HG02852 (cell line): ENCODE measurements around the gene UQCRC1.

Source experiments
- ATAC-seq: cut with Tn5 transposase; IDR thresholded peaks from one replicate; pipeline ENCODE4 v1.9.1; 2021; ENCODE audit warnings: mild to moderate bottlenecking, moderate library complexity; ENCODE audit not compliant: unreplicated experiment

The UQCRC1 gene

DNA sequence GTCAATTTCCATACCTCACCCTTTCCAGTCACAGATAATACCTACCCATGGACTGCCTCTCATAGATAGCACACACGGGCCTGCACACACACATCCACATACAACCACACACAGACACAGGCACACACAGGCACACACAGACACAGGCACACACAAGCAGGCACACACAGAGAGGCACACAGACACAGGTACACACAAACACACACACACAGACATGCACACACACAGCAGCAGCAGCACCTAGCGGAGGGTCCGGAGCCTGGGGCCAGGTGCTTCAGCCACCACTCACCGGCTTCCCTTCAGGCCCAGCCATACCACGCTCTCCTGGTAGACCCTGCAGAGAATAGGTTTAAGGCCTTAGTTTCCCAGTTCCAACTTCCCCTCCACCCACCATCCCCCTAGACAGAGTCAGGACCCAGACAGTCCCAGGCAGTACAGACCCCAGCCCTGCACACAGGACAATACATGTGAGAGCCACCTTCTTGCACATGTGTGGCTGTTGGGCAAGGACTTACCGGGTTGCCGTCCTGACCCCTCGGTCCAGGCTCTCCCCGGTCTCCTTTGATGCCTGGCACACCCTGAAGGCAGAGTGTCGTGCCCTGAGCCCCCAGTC lies 35.4 kb downstream of the UQCRC1 start:
- no peak for ATAC-seq

DNA sequence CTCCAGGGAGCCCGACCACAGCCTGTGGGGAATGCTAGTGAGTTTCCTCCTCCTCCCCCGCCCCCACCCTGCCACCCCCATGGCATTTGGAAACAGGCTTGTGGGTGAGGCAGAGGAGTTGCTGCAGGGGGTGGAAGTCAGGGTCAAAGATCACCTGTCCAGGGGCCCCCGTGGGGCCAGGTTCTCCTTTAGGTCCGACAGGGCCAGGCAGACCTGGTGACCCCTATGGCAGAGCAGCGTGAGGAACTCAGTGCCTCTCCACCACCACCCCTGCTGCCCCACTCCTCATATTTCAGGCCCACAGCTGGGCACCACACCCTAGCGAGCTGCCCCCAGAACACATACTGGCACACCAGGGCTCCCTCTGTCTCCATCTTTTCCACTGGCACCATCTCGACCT lies 36.9 kb downstream of the UQCRC1 start:
- no peak for ATAC-seq

DNA sequence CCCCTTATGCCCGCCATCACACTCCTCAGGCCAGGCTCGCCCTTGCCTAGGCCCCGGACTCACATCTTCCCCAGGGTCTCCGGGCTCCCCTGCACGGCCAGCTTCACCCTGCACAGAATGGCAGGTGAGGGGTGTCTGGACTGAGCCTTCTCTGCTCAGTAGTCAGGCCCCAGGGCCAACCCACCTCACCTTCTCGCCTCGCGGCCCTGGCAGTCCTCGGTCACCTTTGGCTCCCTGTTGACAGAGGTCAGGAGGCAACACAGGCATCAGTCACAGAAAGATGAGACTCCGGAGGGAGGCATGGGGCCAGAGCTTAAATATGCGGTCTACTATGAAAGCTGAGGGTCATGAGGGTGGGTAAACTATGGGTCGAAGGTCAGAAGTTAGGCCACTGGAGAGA lies 37.5 kb downstream of the UQCRC1 start:
- no peak for ATAC-seq

DNA sequence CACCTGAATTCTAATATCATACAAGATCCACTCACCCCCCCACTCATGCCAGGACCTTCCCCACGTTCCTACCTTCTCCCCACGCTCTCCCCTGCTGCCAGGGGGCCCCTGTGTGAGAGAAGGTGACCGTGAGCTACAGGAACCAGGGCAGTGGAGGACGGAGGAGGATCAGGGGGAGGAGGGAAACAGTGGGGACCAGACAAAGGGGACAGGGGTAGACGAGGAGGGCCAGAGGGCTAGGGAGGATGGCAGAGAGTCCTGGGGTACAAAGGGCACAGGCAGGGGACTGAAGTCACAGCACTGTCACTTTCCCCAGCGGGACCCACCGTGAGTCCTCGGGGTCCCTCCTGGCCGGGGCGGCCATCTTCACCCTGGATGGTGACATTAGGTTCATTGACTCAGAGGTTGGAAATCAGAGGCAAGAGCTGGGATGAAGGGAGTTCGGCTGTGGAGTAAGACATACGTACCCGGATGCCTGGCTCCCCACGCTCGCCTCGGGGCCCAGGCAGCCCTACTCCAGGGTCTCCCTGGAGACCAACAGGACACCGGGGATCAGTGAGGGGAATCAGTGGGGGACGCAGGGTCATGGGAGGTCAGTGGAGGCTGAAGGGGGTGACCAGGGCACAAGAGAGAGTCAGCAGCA lies 39.5 kb downstream of the UQCRC1 start:
- no peak for ATAC-seq

DNA sequence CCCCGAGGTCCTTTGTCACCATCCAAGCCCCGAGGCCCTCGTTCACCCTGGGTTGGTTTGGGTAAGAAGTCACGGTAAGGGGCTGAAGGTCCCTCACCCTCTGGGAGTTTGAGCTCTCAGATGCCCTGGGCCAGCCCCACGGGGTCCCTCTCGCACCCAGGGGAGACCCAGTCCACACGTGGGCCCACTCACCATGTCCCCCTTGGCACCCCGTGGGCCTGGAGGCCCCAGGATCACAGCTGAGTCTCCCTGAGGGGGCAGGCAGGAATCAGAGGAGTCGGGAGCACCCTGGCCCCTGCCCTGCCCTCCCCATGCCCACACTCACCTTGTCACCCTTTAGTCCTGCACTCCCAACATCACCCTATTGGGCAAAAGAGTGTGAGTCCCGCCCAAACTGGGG lies 40.0 kb downstream of the UQCRC1 start:
- no peak for ATAC-seq

DNA sequence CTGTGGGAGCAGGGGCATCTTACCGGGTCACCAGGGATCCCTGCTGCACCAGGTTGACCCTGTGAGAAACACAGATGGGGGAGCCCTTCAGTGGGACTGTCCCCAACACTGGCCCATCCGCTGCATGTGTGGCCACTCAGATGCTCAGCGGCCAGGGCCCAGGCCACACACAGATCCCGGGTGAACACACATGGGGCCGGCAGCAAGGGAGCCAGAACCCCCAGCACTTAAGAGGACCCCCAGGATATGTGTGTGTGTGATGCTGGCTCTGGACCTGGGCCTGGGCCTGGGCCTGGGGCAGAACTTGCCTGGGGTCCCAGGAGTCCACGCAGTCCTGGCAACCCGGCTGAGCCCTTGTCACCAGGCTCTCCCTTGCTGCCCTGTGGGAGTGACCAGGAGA lies 41.0 kb downstream of the UQCRC1 start:
- no peak for ATAC-seq

DNA sequence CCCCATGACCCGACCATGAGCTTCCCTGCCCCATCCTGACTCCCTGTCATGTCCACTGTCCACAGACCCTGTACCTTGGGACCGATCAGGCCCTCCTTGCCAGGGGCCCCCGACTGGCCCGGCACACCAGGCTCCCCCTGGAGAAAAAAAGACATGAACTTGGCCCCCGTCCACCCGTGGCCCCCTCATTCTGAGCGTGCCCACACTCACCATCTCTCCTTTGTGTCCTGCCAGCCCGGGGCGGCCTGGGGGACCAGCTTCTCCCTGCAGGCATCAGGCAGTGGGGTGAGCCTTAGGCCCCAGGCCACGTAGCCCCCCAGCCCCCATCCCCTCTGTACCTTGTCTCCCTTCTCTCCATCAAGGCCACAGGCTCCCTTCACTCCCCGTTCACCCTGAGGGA lies 41.9 kb downstream of the UQCRC1 start:
- ATAC-seq = no peak

DNA sequence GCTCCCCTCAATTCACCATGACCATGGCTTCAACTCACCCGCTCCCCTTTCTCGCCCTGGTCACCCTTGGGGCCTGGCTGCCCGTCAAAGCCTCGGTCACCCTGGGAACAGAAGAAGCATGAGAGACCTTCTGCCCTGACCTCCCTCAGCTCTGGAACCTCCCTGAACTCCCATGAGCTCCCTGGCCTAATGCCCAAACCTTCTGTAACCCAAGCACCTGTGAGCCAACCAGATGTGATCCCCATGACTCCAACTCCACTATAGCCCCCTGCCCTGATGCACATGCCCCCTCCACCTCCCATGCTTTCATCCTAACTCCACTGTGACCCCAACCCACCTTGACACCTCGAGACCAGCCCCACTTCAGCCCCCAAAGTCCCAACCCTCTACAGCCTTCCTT lies 42.4 kb downstream of the UQCRC1 start:
- ATAC-seq = no peak

DNA sequence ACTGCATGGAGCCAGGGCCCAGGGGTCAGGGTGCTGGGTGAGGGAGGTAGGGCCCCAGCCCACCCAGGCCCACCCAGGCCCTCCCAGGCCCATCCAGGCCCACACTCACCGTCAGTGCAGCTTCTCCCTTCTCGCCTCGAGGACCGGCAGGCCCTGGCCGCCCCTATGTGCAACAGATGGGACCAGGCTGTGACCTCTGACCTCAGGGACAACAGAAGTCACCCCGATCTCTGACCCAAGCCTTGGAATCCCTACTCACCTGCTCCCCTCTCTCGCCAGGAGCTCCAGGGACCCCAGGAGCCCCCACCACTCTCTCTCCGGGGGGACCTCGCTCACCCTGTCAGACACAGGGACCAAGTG lies 43.1 kb downstream of the UQCRC1 start:
- no peak for ATAC-seq

DNA sequence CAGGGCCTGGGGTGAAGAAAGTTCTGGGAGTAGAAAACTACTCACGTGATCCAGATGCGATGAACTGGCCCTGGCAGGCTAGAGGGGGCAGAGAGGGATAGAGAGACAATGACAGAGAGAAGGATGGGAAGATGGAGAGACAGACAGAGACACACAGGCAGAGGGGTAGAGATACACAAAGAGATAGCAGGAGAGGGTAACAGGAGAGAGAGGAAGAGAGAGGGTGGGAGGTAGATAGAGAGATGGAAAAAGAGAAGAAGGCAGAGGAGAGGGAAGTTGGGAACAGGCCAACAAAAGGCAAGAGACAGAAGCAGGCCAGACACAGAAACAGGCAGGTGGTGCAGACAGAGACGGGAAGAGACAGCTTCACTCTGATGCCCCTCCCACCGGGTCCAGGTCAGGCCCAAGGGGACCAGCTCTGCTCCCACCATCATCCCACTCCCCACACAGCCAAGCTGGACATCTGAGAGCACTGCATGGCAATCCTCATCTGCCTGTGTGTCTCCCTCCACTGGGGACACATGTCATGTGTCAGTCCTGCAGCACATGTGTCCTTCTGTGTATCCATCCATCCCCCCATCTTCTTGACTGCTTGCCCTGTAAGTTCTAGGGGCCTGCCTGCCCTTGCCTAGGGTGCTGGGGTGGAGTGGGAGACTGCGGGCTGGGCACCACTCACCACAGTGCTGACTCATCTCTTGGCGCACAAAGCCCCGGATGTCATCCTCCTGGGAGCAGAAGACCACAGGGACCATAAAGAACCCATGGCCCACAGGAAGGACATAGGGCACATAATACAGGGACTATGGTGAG lies 43.6 kb downstream of the UQCRC1 start:
- no peak for ATAC-seq

DNA sequence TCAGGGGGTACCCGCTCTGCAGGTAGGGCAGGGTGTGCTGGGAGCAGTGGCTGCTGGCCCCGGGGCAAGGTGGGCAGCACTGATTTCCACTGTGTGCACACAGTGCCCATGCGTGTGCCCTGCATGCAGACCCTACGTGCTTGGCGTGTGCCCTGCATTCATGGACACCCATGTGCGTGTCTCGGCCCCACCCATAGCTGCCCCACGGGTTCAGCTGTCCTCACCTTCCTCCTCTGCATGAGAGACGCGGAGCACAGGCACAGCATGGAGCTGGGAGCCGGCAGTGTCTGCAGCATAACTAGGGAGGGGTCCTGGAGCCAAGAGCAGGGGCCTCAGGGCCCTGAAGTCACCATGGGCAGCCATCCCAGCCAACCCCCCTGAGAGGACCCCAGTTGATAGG lies 44.3 kb downstream of the UQCRC1 start:
- ATAC-seq = no peak

DNA sequence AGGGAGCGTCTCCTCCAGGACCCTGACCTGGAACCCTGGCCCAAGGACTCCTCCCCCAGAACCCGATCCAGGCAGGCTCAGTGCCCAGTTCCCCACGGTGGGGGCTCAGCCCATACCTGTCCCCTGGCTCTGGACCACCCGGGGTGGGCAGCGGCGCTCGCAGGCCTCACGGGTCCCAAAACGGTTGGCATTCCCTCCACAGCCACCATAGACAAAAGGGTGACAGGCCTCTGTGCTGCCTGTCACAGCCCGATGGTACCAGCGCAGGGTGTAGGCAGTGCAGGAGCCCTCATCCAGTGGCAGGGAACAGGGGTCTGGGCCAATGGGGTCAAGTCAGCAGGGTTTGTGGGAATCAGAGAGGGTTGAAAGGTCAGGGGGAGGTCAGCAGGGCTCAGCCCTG lies 44.8 kb downstream of the UQCRC1 start:
- ATAC-seq = no peak

DNA sequence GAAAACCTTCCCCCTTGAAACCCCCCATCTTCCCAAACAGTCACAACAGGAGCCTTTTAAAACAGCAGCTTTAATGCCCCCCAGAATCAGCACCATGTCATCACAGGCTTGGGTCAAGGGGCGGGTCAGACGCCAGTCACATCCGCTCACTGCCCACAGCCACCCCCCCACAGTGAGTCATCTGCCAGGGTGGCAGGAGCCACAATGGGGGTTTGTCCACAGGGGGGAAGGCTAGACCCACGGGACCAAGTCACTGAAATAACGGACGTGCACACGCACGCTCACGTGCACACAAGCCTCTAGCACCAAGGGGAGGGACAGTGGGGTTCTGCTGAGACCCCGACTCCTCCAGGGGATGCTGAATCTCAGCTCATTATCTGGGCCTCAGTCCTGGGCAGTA lies 45.4 kb downstream of the UQCRC1 start:
- ATAC-seq = no peak

DNA sequence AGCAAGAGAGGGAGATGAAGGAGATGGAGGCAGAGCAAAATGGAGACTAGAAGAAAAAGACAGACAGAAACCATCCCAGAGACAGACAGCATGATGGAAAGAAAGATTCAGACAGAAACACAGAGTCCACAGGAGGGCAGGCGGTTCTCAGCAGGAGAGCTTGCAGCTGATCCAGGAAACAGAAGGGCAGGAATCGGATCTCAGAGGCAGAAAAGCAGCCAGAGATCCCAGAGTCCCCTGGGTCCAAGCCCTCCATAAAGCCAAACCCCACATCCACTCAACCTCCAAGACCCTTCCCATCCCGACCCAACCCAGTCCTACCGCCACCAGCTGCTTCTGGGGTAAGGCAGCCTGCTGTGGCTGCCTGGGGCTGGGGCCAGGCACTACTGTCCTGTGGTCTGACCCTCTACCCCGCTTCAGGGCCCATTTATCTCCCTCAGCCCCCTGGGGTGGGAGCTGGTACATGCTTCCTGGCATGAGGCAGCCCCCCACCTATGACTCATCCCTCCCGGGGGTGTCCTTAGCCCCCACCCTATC lies 46.0 kb downstream of the UQCRC1 start, which contains the start of gene UCN2:
UCN2 (minus strand) TSS at position 400 of the 537 bp plus-strand sequence. CDS start 657 bp downstream, outside the sequence.
- ATAC-seq = no peak

DNA sequence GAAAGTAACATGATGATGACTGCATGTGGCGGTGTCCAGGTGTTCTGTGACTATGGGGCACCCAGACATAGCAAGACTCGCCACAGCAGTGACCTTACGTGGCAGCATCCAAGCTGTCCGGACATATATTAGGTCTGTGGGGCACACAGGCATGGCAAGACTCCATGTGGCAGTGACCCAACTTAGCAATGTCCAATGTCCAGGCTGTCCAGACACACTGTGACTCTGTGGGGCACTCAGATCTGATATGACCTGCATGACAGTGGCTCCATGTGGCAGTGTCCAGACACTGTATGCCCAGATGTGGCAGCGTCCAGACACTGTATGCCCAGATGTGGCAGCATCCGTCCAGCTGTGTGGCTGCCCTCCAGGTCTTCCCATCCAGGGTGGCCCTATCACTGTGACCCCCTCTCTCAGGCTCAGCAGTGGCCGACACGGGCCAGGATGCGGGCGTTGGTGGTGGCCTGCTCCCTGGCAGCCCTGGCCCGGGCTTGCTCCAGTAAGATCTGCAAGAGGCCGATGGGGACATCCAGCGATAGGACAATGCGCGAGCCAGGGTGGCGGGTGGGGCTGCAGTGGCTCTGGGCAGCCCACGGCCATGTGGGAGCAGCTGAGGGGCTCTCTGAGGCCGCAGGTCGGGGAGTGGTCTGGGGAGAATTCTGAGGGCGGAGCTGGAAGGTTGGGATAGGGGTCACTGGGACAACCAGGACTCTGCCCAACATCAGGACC lies 46.9 kb downstream of the UQCRC1 start:
- ATAC-seq = no peak

DNA sequence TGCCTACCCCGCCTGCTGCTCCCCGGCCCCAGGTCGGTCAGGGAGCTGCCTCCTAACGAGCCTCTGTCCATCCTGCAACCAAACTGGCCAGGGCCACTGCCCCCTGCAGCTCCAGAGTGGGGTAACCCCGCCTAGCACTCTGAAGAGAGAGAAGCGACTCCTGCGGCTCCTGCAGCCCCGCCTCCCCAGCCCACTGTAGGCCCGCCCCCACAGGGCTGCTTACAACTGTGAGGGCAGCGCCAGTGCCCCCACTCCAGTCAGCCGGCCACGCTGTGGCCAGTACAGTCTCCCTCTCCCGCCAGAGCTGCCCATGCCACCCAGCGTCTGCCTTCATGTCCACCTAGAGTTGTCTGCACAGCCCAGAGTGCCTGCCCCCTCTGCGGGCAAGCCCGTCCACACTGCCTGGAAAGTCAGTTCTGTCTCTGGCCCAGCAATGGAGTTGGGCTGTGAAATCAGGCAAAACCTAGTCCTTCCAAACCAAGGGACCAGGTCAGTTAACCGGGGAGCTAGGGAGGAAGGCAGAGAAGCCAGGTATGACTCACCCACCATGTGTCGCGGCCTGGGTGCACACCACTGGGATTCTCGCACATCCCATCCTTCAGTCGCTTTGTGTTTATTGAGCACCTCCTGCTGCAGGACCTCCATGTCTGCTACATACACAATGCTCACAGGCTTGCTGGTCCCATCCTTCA lies 48.3 kb downstream of the UQCRC1 start:
- no peak for ATAC-seq

DNA sequence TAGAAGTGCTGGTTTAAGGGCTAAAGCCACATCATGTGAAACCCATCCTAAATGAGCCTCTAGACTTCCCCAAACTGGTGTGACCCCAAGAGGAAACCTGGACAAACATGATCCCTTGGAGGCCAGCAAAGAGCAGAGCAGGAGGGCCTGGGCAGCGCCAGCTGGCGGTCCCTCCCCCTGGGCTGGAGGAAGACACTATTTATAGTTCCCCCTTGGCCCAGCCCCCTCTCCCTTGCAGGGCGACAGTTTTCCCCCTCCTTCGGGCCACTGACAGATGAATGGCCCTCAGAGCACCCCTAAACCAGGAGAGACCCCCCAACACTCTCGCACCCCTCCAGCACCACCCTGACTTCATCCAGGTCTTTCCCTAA lies 48.8 kb downstream of the UQCRC1 start:
- ATAC-seq = no peak

DNA sequence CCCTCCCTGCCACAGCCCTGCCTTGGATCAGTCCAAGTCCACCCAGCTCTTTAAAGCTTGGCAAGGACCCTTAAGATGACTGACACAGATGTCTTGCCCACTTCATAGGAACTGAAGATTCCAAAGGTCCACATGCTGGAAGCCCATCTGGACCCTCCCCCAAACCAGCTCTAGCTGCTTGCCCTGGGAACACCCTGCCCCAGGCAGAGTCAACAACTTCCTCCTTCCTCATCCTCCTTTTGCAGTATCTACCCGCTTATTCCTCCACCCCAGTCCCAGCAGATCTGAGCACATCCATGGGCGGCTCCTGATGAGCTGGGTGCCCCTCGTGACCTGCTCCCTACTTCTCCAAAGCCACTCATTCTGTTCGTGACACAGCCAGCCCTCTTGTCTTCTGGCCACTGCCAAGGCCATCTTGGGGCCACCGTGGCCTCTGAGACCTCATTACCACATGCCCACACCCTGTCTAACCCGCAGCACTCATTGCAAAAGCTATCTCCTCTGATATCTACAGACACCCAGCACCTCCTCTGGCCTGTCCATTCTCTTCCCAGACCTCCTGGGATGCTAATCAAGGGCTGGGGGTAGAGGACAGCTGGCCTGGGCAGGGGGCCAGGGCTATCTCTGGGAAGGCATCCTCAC lies 50.8 kb downstream of the UQCRC1 start:
- ATAC-seq = no peak

DNA sequence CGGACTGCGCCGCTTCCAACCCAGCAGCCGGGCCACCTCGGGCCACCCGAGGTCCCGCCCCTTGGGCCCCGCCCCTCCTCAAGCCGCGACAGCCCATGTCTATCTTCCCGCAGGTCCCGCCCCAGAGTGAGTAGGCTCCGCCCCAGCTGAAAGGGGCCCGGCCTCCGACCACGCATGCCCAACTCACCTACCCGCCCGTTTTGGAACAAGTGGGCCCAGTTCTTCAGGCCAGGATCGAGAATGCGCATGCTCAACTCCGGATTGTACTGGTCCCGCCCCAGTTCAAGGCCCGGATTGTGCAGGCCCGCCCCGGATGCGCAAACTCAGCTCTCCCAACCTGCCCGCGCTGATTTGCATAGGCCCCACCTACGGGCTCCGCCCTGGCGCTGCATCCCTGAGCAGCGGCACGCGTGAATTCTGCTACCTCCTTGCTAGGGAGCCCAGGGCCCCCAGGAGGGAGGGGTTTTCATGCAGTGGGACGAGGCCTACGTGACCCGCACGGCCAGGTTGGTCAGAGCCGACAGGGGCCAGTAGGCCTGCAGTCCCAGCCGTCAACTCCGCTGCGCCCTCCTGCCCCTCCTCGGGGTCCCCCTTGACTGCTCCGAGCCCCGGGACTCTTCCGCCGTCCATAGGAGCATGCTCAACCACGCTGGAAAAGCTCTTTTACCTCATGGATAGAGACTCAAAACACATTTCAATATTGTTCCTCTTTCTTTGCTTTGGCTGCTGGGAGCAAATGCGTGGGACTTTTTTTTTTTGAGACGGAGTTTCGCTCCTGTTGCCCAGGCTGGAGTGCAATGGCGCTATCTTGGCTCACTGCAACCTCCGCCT lies 52.4 kb downstream of the UQCRC1 start, which contains the start of gene PFKFB4:
PFKFB4 (minus strand) TSS at position 8 of the 831 bp plus-strand sequence. CDS start 26 bp downstream, outside the sequence.
- ATAC-seq = peak; percentile 86
